IMR-90 (cell line): ENCODE data around the gene MYH11. TPM values are rescaled to one million over a fixed set of nuclear protein-coding genes. Genes with fewer than 3 reads are reported as not detected.

Experiments
- ATAC-seq: fragments of 200-7000 bp; cut with Tn5 transposase; 2 replicates; pipeline ENCODE4 v1.9.1; 2020; ENCODE audit warnings: low read depth, mild to moderate bottlenecking, moderate library complexity
- BruUV-seq: library from RNA; stranded (reverse); fragments of 400-500 nt; replicated peaks from 2 replicates; lab custom pipeline; 2021; lab: Mats Ljungman, UMichigan
- CTCF ChIA-PET: fragments of 300-600 bp; formaldehyde crosslinking; extraction: SDS; loops from one replicate; lab custom pipeline; 2021; ENCODE audit warnings: antibody characterized with exemption; lab: Yijun Ruan, JAX
- POLR2A ChIA-PET: fragments of 300-600 bp; sonication (Branson Sonifier 250); formaldehyde crosslinking; loops from one replicate; lab custom pipeline; 2022; ENCODE audit warnings: antibody characterized with exemption; ENCODE audit not compliant: unreplicated experiment; lab: Charles Lee
- DNase-seq: peaks from one replicate; pipeline ENCODE4 v3.0.0; 2013
- H2AFZ ChIP-seq: replicated peaks from 2 replicates; pipeline ENCODE3; 2013; ENCODE audit warnings: low read length, mild to moderate bottlenecking; ENCODE audit not compliant: poor library complexity
- H2AK5ac ChIP-seq: 2 replicates; pipeline ENCODE4 v1.6.1; 2013; ENCODE audit warnings: low read depth, low read length, inconsistent platforms
- H2AK9ac ChIP-seq: replicated peaks from 2 replicates; pipeline ENCODE3; 2013; ENCODE audit warnings: mild to moderate bottlenecking, low read depth, low read length, moderate library complexity; ENCODE audit not compliant: poor library complexity
- H2BK120ac ChIP-seq: 2 replicates; pipeline ENCODE4 v1.6.1; 2013; ENCODE audit warnings: low read depth, low read length, inconsistent platforms
- H2BK15ac ChIP-seq: 3 replicates; pipeline ENCODE4 v1.6.1; 2013; ENCODE audit warnings: low read depth, low read length, inconsistent platforms
- H2BK20ac ChIP-seq: 2 replicates; pipeline ENCODE4 v1.6.1; 2013; ENCODE audit warnings: low read depth, mild to moderate bottlenecking, inconsistent platforms, low read length, moderate library complexity
- H2BK5ac ChIP-seq: 2 replicates; pipeline ENCODE4 v1.6.1; 2013; ENCODE audit warnings: mild to moderate bottlenecking, low read depth, low read length, inconsistent platforms; ENCODE audit not compliant: poor library complexity, severe bottlenecking
- H3K14ac ChIP-seq: replicated peaks from 2 replicates; pipeline ENCODE4 v1.6.1; 2013; ENCODE audit warnings: low read depth, low read length, inconsistent platforms
- H3K18ac ChIP-seq: 2 replicates; pipeline ENCODE4 v1.6.1; 2013; ENCODE audit warnings: low read depth, low read length, control low read depth
- H3K23ac ChIP-seq: 2 replicates; pipeline ENCODE4 v1.6.1; 2013; ENCODE audit warnings: low read depth, low read length, inconsistent platforms
- H3K27ac ChIP-seq: 2 replicates; pipeline ENCODE4 v1.5.1; 2013; ENCODE audit warnings: mild to moderate bottlenecking, control low read depth, low read length; ENCODE audit not compliant: insufficient read depth
- H3K27me3 ChIP-seq: 2 replicates; pipeline ENCODE4 v1.6.1; 2013; ENCODE audit warnings: low read length; ENCODE audit not compliant: control insufficient read depth, insufficient read depth
- H3K36me3 ChIP-seq: 2 replicates; pipeline ENCODE4 v1.6.1; 2013; ENCODE audit warnings: low read length, mixed read lengths; ENCODE audit not compliant: control insufficient read depth, insufficient read depth
- H3K4ac ChIP-seq: 2 replicates; pipeline ENCODE4 v1.6.1; 2013; ENCODE audit warnings: low read depth, low read length, inconsistent platforms
- H3K4me1 ChIP-seq: 2 replicates; pipeline ENCODE4 v1.6.1; 2013; ENCODE audit warnings: low read length, mixed read lengths; ENCODE audit not compliant: control insufficient read depth, insufficient read depth
- H3K4me2 ChIP-seq: 2 replicates; pipeline ENCODE4 v1.6.1; 2013; ENCODE audit warnings: low read depth, mild to moderate bottlenecking, control low read depth, low read length, moderate library complexity
- H3K4me3 ChIP-seq: 2 replicates; pipeline ENCODE4 v1.5.1; 2013; ENCODE audit warnings: low read depth, mild to moderate bottlenecking, control low read depth, low read length, moderate library complexity; ENCODE audit not compliant: insufficient read depth
- H3K56ac ChIP-seq: 2 replicates; pipeline ENCODE4 v1.6.1; 2013; ENCODE audit warnings: low read length, inconsistent platforms; ENCODE audit not compliant: insufficient read depth; ENCODE audit errors: extremely low read depth
- H3K79me1 ChIP-seq, 2 experiments: 2 replicates each; pipeline ENCODE4 v1.6.1; 2013; ENCODE audit warnings: low read length in 2 of 2, inconsistent platforms in 1 of 2, low read depth in 1 of 2
- H3K9ac ChIP-seq: 2 replicates; pipeline ENCODE4 v1.6.1; 2013; ENCODE audit warnings: low read depth, low read length, control low read depth
- H3K9me1 ChIP-seq: 2 replicates; pipeline ENCODE4 v1.6.1; 2013; ENCODE audit warnings: low read length, inconsistent platforms; ENCODE audit not compliant: insufficient read depth
- H3K9me3 ChIP-seq: 2 replicates; pipeline ENCODE4 v1.6.1; 2013; ENCODE audit warnings: low read length; ENCODE audit not compliant: control insufficient read depth, insufficient read depth
- H4K20me1 ChIP-seq: 2 replicates; pipeline ENCODE4 v1.6.1; 2013; ENCODE audit warnings: low read length, inconsistent platforms; ENCODE audit not compliant: insufficient read depth
- H4K5ac ChIP-seq: 2 replicates; pipeline ENCODE4 v1.6.1; 2013; ENCODE audit warnings: mild to moderate bottlenecking, low read depth, low read length, control low read depth
- H4K8ac ChIP-seq, 2 experiments: 2 replicates each; pipeline ENCODE4 v1.6.1; 2013; ENCODE audit warnings: low read depth in 2 of 2, low read length in 2 of 2, control low read depth in 1 of 2, inconsistent platforms in 1 of 2
- H4K91ac ChIP-seq: 2 replicates; pipeline ENCODE4 v1.6.1; 2013; ENCODE audit warnings: low read depth, low read length, inconsistent platforms; ENCODE audit not compliant: insufficient read depth
- CHD1 ChIP-seq: IDR thresholded peaks from 2 replicates; pipeline ENCODE4 v1.6.1; 2012; ENCODE audit warnings: low read depth, low read length, improper control_type of control experiment
- FOS ChIP-seq: fragments of 150-350 bp; IDR thresholded peaks from 2 replicates; pipeline ENCODE4 v1.6.1; 2016; ENCODE audit warnings: low read depth, low read length
- NFE2L2 ChIP-seq: fragments of 150-350 bp; IDR thresholded peaks from 2 replicates; pipeline ENCODE4 v1.6.1; 2016; ENCODE audit warnings: low read depth, mild to moderate bottlenecking, low read length
- POLR2A ChIP-seq: IDR thresholded peaks from 2 replicates; pipeline ENCODE4 v1.6.1; 2012; ENCODE audit warnings: mild to moderate bottlenecking, low read depth, low read length
- RAD21 ChIP-seq: IDR thresholded peaks from 2 replicates; pipeline ENCODE4 v1.6.1; 2012; ENCODE audit warnings: low read length, improper control_type of control experiment
- SMC3 ChIP-seq: fragments of 150-350 bp; IDR thresholded peaks from 2 replicates; pipeline ENCODE4 v1.6.1; 2016; ENCODE audit warnings: low read depth, mild to moderate bottlenecking, antibody characterized with exemption, low read length, moderate library complexity
- WGBS, 2 experiments: methylation state at CpG; one replicate each; pipeline versions ENCODE4 v1.1.5 to v1.1.7; 2013; ENCODE audit warnings: missing lambda C conversion rate in 2 of 2; ENCODE audit not compliant: insufficient read length in 1 of 2; ENCODE audit errors: extremely low coverage in 2 of 2; 5-methylcytosine and 5-hydroxymethylcytosine counted together
- dilution Hi-C: fragments of 300-500 bp; cut with HindIII; formaldehyde crosslinking; loops from one replicate; pipeline ENCODE4 v1.14.3; 2018; ENCODE audit warnings: low sequenced_read_pairs; ENCODE audit not compliant: unreplicated experiment
- in situ Hi-C: fragments of 300-500 bp; cut with MboI; formaldehyde crosslinking; loops from 3 replicates; pipeline ENCODE4 v1.14.3; 2019; ENCODE audit warnings: low sequenced_read_pairs, inconsistent platforms, mixed read lengths
- intact Hi-C: fragments of 100-400 bp; cut with micrococcal nuclease; formaldehyde crosslinking; loops from 2 replicates; pipeline ENCODE4 v1.10.0; 2022
- polyA plus RNA-seq, 3 experiments: library from polyadenylated mRNA; depleted of rRNA; stranded (reverse); fragments of >200 nt; gene quantifications; 2 replicates each; pipeline ENCODE4 v1.2.3, GENCODE V29; 2012; ENCODE audit warnings: low replicate concordance in 1 of 3
- total RNA-seq: library from RNA; depleted of rRNA; stranded (reverse); fragments of >200 nt; gene quantifications from 2 replicates; pipeline ENCODE4 v1.2.3, GENCODE V29; 2012

Gene MYH11
- total and polyA plus RNA-seq, 2 of the 4 experiments (the other 2 are of a cell fraction) = under 0.01 to 0.12 TPM

DNA sequence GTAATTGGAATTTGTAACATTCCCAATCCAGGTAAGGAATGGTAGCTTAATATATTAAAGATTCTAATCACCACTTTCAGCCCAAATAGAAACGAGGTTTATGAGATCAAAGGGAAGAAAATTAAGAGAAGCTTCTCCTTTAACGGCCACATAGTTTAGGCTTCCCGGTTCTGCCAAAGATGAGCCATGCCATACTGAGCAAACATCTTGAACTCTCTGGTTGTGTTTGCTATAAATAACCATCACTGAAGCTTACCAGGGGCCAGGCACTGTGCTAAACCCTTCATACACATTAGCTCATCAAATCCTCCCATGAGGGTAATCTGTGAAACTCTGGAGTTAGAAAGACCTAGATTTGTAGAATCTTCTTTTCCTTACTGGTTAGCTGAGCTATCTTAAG lies 2.8 kb downstream of the MYH11 start:
- Histone ChIP-seq H3K56ac (no peak overlapping the region), H3K14ac (no peak overlapping the region), H2AFZ (no peak overlapping the region), H3K9me3 (no peaks in the 10 kb centered on the region), H3K9ac (no peak overlapping the region), H3K4ac (no peak overlapping the region), H3K4me2 (no peak overlapping the region), H2AK5ac (no peak overlapping the region), H4K5ac (no peak overlapping the region), H2BK15ac (no peak overlapping the region; the same call in 2 of the 3 replicates), H2BK5ac (no peak overlapping the region), H4K20me1 (no peaks in the 10 kb centered on the region), H3K9me1 (no peaks in the 10 kb centered on the region; the same call in 1 of the 2 replicates), H2BK120ac (no peak overlapping the region), H3K27me3 (peaks cover 30% of the 10 kb centered on the region), H4K91ac (no peak overlapping the region), H3K4me1 (peaks cover 8% of the 10 kb centered on the region), H4K8ac (no peak overlapping the region), H2BK20ac (no peak overlapping the region), H3K18ac (no peak overlapping the region), H3K23ac (no peak overlapping the region), H3K4me3 (no peak overlapping the region), H2AK9ac (no peak overlapping the region), H3K79me1 (no peaks in the 10 kb centered on the region), H3K27ac (no peak overlapping the region), H3K36me3 (no peaks in the 10 kb centered on the region)
- BruUV-seq = no TSS peak
- no CpG with 5 or more reads among the region's 3 CpGs for WGBS, 2 experiments
- TF ChIP-seq CHD1 (no peak), SMC3 (no peak), NFE2L2 (no peak), POLR2A (no peak), FOS (no peak), RAD21 (no peak)
- intact Hi-C loops = no loop called here
- POLR2A ChIA-PET = no interaction called here
- dilution Hi-C loops = no loop called here
- CTCF ChIA-PET = no interaction called here
- no peak for DNase-seq
- in situ Hi-C loops = no loop called here
- no peak for ATAC-seq
